HG02938 (cell line): ENCODE data around the gene TNFRSF13B.
A peak's percentile ranks its signal among the peaks of the same experiment; 100 is the strongest.
"Not testable (repeated sequence)": the region's sequence is repeated elsewhere in the genome, so short reads cannot be mapped to it uniquely, and the experiment has no call there.

Experiments used
- ATAC-seq: cut with Tn5 transposase; IDR thresholded peaks from one replicate; pipeline ENCODE4 v1.9.1; 2021; ENCODE audit warnings: mild to moderate bottlenecking, moderate library complexity; ENCODE audit not compliant: unreplicated experiment

The TNFRSF13B gene

DNA sequence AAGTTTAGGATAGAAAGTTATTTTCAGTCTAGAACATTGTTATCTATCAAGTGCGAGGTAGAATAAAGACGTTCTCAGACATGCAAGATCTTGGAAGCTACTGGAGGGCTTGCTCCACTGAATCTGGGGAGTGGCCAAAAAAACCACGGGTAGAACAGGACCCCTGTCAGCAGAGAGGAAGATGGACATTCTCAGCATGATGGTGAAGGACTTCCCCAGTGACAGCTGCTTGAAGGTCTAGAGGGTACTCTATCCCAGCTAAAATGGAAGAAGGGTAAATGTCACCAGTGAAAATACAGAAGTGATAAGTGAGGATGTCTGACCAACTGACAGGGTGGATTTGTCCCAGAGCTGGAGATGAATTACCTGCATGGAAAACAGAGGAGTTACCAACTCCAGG is 10.1 kb downstream of the TNFRSF13B start:
- ATAC-seq = no peak

DNA sequence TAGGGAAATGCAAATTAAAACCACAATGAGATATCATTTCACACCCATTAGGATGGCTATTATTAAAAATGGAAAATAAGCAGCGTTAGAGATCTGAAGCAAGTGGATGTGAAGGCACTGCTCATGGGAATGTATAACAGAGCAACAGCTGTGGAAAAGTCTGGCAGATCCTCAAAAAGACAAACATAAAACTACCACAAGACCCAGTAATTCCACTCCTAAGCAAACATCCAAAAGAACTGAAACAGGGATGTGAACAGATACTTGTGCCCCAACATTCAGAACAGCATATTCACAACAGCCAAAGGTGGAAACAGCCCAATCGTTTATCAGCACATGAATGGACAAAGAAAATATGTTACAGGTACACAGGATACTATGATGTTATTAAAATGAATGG is 10.9 kb downstream of the TNFRSF13B start:
- not testable (repeated sequence) for ATAC-seq

DNA sequence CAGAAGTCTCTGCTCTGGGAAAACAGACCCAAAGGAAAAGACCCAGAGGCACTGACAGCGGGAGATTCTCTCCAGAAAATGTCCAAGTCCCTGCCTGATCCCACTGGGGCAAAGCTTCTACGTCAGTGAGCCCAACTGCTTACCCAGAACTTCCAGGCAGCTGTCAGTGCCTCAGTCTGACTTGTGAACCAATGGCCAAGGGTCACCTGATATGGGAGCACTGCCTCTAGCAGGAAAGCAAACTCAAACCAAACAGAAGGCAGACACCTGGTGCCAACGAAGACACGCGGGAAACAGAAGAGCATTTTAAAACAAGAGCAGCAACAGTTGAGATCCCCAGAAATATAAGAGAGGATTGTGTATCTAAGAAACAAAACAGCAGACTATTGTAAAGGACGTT is 16.9 kb downstream of the TNFRSF13B start:
- ATAC-seq = not testable (repeated sequence)

DNA sequence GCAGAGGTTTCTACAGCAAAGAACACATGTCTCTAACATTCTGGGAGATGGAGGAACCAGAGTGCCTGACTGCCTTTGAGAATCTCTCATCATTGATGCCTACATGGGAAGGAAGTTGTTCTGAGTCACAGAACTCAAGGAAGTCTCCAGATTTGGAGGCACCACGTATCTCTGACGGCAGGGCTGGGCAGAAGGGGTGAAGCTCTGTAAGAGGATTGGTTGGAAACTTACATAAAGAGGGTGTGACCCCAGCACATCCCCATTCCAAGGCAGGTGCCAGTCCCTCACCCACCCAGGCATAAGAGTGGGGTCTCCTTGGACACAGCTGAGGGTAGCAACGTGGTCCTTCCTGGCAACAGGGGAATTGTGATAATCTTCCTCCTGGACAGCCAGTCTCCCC is 17.4 kb downstream of the TNFRSF13B start:
- no peak for ATAC-seq

DNA sequence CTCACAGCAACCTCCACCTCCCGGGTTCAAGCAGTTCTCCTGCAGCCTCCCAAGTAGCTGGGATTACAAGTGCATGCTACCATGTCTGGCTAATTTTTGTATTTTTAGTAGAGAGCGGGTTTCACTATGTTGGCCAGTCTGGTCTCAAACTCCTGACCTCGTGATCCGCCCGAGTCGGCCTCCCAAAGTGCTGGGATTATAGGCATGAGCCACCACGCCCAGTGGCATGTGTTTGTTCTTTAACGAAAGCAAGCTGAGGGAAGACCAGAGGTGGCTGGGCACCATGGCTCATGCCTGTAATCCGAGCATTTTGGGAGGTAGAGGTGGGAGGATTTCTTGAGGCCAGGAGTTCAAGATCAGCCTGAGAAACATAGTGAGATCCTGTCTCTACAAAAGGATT is 18.1 kb downstream of the TNFRSF13B start:
- ATAC-seq = no peak

DNA sequence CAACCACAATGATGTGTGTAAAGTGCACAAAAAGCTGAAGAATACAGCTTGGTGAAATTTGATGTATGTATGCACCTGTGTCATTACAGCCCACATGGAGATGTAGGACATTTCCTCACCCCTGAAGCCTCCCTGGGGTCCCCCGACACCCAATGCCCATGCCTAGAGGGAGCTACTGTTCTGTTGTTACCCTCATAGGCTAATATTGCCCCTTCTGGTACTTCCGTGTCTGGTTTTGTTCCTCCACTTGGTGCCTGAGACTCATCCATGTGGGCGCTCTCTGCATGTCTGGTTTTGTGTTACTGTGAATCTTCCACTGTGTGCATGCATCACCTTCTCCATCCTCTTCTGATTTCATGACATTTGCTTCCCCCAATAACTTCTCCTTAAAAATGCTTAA is 18.6 kb downstream of the TNFRSF13B start:
- ATAC-seq = no peak

DNA sequence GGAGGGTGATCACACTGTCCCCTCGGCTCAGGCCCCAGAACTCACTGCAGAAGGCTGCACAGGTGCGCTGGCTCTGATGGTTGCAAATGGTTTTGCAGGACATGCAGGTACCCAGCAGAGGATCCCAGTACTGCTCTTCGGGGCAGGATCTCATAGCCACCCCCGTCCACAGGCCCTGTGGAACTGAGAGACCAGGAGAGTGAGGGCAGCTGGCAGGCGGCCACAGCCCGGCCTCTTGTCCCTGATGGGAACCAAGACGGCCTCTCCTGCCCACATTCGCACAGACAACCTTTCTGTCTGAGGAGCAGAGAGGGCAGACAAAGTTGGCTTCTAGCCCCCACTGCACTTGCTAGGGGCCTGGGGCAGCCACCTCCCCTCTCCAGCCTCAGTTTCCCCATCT is 19.5 kb downstream of the TNFRSF13B start:
- no peak for ATAC-seq

DNA sequence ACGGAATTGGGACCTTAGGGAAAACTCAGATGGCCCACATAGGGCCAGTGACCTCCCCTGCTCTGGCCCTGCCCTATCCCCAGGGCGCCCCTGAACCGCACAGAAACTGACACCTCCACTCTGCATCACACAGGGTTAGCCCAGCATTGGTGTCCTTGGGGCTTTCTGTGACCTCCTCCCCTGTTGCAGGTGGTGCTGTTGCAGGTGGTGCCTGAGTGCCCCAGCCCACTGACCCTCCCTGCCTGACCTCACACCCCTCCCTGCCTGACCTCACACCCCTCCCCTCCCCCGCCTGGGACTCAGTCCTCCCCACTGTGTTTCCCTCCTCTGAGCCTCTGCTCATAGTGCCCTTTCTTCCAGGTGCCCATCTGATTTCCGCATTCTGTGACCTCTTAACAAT is 21.4 kb downstream of the TNFRSF13B start:
- no peak for ATAC-seq

DNA sequence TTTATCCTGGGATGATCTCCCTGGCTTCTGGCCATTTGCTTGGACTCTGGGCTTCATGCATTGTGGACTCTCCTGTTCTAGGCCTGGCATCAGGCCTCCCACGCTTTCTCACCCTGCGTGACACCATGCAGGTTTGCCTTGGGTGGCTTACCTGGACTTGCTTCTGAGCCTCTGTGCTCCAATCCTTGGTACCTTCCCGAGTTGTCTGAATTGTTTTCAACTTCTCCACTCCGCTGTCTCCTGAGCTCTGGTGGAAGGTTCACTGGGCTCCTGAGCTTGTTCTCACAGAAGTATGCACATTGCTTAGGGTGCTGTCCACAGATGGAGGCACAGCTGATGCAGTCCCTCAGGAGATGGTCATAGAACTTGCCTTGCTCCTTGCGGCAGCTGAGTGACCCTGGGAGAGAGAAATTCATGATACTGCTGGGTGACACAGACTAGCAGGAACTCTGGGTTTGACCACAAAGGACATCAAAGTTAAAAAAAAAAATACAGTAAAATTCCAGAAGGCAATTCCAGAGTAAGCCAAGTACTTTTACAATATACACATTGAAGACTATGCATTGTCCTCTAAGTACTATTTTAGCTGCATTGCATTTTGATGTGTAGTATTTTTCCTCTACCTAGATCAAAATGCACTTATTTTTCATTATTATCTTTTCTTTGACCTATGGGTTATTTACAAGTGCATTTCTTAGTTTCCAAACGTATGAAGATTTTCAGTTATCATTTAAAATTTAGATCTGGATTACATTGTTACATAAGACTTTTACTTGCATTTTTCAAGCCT is 23.1 kb downstream of the TNFRSF13B start:
- ATAC-seq = no peak

DNA sequence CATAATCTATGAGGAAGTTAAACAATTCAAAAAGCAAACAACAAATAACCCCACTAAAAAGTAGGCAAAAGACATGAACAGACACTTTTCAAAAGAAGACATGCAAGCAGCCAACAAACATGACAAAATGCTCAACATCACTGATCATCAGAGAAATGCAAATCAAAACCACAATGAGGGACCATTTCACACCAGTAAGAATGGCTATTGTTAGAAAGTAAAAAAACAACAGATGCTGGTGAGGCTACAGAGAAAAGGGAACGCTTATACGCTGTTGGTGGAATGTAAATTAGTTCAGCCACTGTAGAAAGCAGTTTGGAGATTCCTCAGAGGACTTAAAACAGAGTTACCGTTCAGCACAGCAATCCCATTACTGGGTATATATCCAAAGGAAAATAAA is 24.4 kb downstream of the TNFRSF13B start:
- peak; percentile 69 for ATAC-seq

DNA sequence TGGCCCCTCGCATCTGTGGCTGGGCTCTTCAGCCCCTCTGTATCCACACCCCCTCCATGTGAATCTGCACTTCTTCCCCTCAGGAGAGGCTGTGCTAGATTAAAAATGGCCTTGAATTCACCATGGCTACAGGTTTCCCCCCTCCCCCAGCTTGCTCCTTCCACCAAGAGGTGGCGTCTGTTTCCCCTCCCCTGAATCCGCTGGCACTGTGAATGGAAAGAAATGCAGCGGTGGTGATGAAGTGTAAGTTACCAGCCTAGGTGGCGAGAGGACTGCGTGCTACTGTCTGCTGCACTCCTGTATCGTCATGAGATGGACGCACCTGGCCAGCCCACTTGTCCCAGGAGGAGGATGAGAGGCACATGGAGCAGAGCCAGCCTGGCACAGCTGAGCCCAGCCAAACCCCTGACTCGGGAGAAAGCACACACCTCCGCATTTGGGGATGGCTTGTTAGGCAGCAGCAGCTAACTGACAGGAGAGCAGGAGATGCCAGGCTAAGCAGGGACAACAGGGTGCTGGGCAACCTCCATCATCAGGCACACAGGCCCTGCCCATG is 26.2 kb downstream of the TNFRSF13B start:
- no peak for ATAC-seq

DNA sequence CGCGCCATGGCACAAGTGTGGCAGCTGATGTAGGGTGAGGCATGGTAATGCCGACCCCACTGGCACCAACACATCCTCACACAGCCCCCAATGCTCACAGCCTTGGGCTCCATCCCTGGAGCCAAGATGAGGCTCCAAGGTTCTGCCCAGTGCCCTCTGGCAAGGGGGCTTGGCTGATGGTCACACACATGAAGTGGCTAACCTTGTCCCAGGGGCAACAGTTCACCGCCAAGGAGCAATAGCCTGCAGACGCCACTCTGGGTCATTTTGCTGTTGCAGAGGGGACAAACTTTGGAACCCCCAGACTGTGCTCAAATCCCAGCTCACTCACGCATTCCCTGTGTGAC is 26.8 kb downstream of the TNFRSF13B start:
- no peak for ATAC-seq

DNA sequence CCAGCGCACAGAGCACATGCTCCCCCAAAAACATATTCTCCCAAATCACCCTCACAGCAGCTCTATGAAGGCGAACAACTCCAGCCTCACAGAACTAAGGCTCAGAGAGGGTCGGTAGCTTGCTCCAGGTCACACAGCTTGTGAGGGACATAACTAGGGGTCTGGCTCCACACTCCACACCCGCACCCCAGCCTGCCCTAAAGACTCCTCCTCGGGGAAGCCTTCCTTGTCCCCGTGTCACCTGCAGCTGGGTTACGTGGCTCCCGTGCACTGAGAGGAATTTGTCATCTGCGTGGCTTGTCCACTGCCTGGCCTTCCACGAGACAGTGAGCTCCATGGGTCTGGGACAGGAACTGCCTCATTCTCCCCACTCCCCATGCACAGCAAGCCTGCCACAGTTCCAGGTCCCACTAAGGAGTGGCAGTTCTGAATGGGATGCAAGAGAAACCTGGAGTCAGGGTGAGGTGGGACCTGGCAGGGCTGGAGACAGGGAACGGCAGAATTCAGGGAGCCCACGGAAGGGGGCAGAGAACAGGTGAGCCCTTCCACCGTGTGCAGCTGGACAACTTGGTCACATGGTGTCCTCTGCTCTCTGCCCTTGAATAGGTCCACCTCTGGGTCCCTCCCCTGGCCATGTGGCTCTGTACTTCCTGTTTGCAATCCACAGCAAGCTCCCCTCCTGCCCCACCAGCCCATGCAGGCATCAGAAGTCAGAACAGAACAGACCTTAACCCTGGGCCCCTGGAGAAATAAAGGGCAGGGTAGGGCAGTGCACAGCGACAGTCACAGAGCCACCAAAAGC is 27.4 kb downstream of the TNFRSF13B start:
- ATAC-seq = no peak

DNA sequence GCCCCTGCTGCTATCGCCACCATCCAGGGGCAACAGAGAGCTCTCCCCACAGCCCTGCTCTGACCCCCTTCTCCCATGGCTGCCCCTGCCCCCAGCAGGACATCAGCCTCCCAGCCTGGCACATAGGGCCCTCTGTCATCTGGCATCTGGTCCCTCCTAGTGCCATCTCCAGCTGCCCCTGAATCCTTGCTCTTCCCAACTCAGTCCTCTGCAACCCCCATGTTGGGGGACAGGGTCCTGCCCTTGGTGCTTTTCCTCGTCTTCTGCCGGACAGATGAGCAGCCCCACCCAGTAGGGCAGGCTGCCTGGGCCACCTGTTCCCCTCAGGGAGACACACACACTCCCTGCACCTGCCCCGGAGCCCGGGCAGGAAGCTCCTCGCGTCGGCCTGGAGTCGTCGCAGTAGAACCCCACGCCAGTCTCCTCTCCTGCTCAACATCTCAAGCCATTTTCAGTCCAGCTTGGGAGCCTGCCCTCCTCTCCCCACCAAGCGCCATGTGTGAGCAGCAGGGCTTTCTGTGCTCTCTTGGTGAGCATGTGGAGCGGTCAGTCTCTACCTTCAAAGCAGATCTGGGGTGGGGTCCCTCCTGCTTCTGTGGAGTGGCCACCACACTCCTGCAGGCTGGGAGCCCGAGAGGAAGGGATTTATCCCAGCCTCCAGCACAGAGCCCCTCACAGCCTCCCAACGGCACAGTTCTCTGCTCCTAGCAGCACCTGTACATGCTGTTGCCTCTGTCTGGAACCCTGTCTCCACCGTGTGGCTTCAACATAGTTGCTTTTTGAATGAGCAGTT is 28.2 kb downstream of the TNFRSF13B start:
- ATAC-seq = no peak

DNA sequence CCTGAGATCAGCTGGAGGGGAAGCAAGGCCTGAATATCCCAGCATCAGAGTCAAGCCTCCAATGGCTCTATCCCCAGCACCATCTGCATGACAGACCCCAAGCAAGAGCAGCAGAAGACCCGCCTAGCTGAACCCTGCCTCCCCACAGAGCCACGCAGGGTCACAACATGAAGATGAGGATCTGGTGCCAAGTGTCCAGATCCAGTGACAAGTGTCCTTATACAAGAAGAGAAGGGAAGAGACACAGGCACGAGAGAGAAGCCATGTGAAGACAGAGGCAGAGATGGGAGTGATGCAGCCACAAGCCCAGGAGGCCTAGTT is 28.9 kb downstream of the TNFRSF13B start:
- no peak for ATAC-seq

DNA sequence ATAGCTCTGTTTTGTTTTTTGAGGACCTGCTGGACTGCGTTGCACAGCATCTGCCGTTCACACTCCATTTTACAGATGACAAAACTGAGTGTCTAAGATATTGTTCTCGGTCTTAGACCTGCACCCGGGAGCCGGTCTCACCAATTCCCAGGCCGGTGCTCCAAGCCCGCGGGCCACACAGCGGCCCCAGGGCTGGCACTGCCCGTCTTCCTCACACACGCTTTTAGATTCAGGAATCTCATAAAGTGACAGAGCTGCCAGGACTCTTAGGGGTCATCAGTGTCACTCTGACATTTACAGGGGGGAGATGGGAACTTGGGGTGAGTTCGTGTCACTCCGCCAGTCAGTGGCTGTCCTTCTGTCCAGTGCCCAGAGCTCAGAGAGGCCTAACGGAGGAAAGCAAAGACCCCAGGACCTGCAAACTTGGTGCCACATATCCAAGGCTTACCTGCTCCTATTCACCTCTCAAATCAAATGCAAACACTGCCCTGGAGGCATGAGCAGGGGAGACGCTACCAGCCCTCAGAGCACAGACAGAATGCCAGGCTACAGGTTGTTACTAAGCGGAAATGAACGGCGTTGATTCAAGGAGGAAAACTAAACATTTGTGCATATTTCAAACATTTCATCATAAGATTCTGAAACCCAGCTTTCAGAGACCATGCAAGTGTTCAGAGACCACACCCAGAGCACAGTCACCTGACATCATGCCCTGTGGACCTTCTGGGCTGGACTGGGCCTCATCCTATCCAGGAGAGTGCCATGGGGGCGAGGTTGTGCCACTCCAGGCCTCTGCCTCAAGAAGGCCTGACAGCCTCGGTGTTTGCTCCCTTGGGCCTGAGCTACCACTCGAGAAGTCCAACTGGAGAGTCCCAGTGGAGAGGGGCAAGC is 29.5 kb downstream of the TNFRSF13B start:
- ATAC-seq = no peak

DNA sequence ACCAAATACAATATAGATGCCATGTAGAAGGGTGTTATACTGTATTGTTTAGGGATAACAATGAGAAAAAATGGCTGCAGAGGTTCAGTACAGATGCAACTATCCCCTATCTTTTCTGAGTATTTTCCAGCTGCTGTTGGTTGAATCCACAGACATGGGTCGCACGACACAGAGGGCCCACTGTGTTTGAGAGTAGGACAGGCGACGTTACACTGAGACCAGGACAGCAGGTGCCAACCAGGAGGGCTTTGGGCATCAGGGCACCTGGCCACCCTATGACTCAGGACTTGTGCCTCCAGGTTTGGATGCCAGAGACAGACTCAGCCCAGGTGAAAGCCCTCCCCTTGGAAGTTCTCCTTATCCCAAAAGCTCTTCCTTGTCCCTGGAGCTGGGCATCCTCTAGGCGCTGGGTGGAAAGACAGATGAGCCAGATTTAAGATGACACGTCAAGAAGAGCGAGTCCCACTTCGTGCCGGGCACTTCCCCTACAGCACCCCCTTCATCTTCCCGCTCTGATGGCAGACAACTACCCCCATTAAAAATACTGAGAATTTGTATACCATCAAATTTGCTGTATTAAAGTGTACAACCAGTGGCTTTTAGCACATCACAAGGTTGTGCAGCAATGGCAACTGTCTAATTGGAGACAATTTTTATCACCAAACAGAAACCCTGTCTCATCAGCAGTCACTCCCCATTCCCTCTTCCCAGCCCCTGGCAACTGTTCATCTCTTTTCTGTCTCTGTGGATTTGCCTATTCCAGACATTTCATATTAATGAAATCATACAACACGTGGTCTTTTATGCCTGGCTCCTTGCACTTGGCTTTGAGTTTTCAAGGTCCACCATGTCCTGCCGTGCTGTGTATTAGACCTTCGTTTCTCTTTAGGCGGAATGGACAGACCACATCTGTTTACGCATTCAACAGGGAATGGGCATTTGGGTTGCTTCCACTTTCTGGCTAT is 30.6 kb downstream of the TNFRSF13B start:
- no peak for ATAC-seq

DNA sequence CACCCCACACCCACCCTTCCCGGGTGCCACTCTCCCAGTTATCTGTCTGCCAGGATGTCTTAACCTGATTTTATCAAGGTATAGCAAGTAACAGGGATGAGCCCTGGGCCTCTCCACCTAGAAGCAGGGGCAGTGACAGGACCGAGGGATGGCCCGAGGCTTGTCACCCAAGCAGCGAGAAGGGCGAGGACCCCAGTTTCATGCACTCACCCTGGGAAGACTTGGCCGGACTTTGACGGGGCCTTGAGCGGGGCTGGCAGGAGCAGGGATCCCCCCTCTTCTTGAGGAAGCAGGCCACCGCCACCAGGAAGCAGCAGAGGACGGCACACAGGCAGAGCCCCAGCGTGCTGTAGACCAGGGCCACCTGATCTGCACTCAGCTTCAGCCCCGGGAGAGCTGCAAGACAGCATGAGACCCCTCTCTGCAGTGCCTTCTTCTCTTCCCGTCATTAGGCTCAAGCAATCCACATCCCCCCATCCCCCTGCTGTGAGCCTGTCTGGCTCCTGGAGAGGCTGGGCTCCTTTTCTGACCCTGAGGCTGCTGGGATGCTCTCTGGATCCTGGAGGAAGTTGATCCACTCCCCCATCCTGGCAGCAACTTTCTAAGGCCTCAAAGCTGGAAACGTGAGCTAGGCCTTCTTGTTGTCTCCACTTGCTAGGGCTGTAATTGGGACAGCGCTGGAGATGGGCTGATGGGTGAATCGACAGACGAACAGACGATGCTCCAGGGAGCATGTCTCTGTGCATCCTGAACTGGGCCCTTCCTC is 31.6 kb downstream of the TNFRSF13B start:
- no peak for ATAC-seq
